T-cell (primary cell): ENCODE data around the gene UHRF1. TPM values are rescaled to one million over a fixed set of nuclear protein-coding genes. Genes with fewer than 3 reads are reported as not detected.
"Not testable (repeated sequence)": the region's sequence is repeated elsewhere in the genome, so short reads cannot be mapped to it uniquely, and the experiment has no call there.

Source experiments
- ATAC-seq, 4 experiments: fragments of 200-7000 bp in 3 of 4; fragments of 150-1000 bp in 1 of 4; cut with Tn5 transposase; replicated peaks in 1 of 4; 1 replicate in 3 of 4; 2 replicates in 1 of 4; pipeline ENCODE4 v1.10.0; 2021; ENCODE audit warnings: moderate library complexity in 3 of 4, mild to moderate bottlenecking in 2 of 4, moderate number of reproducible peaks in 1 of 4
- CTCF ChIA-PET, 2 donors: fragments of 300-600 bp; sonication (Branson Sonifier 250); formaldehyde crosslinking; loops; one replicate each; lab custom pipeline; 2022; ENCODE audit warnings: antibody characterized with exemption in 2 of 2; lab: Charles Lee
- POLR2A ChIA-PET, 2 donors: fragments of 300-600 bp; sonication (Branson Sonifier 250); formaldehyde crosslinking; loops; one replicate each; lab custom pipeline; 2022; ENCODE audit warnings: antibody characterized with exemption in 2 of 2; lab: Charles Lee
- DNase-seq, 35 experiments: peaks; one replicate each; pipeline versions ENCODE4 v3.0.0 to v3.0.0-alpha.2; 2013 to 2023
- H3K27ac ChIP-seq: one replicate; pipeline ENCODE4 v1.5.1; 2013; ENCODE audit warnings: low read length
- H3K27me3 ChIP-seq, 2 experiments: replicated peaks in 1 of 2; 1 replicate in 1 of 2; 2 replicates in 1 of 2; pipeline versions ENCODE4 v1.6.1 to v1.7.0; 2013; ENCODE audit warnings: low read length in 1 of 2, mixed read lengths in 1 of 2; ENCODE audit not compliant: control insufficient read depth in 2 of 2, insufficient read depth in 2 of 2; ENCODE audit errors: extremely low read depth in 1 of 2
- H3K36me3 ChIP-seq, 2 donors: 1 replicate in 1 of 2; 2 replicates in 1 of 2; pipeline versions ENCODE4 v1.6.1 to v1.7.0; 2013; ENCODE audit warnings: low read length in 1 of 2; ENCODE audit not compliant: control insufficient read depth in 2 of 2, insufficient read depth in 1 of 2; ENCODE audit errors: extremely low read depth in 1 of 2
- H3K4me1 ChIP-seq, 2 experiments: 1 replicate in 1 of 2; 2 replicates in 1 of 2; pipeline versions ENCODE4 v1.6.1 to v1.7.0; 2013; ENCODE audit warnings: low read length in 2 of 2, mixed read lengths in 1 of 2; ENCODE audit not compliant: insufficient read depth in 2 of 2, control insufficient read depth in 1 of 2; ENCODE audit errors: extremely low read depth in 1 of 2
- H3K4me3 ChIP-seq, 2 donors: 1 replicate in 1 of 2; 2 replicates in 1 of 2; pipeline versions ENCODE4 v1.5.1 to v1.7.0; 2013; ENCODE audit warnings: mild to moderate bottlenecking in 2 of 2, low read length in 1 of 2, moderate library complexity in 1 of 2; ENCODE audit not compliant: control insufficient read depth in 1 of 2; ENCODE audit errors: extremely low read depth in 1 of 2
- H3K9me3 ChIP-seq: 2 replicates; pipeline ENCODE4 v1.7.0; 2013
- H3K27ac Mint-ChIP-seq, 2 donors: one replicate each; pipeline ENCODE4 v1.8.0; 2020 to 2021; ENCODE audit warnings: mild to moderate bottlenecking in 2 of 2, mixed read lengths in 2 of 2
- H3K27me3 Mint-ChIP-seq, 2 donors: one replicate each; pipeline ENCODE4 v1.8.0; 2021 to 2022; ENCODE audit warnings: mixed read lengths in 2 of 2
- H3K36me3 Mint-ChIP-seq: one replicate; pipeline ENCODE4 v1.8.0; 2021; ENCODE audit warnings: mixed read lengths
- H3K4me1 Mint-ChIP-seq, 3 donors: one replicate each; pipeline ENCODE4 v1.8.0; 2020 to 2022; ENCODE audit warnings: mixed read lengths in 3 of 3, mild to moderate bottlenecking in 1 of 3
- H3K4me3 Mint-ChIP-seq, 3 donors: one replicate each; pipeline ENCODE4 v1.8.0; 2020 to 2022; ENCODE audit warnings: mild to moderate bottlenecking in 3 of 3, mixed read lengths in 3 of 3, moderate library complexity in 3 of 3
- H3K9me3 Mint-ChIP-seq, 3 donors: one replicate each; pipeline ENCODE4 v1.8.0; 2020 to 2022; ENCODE audit warnings: mixed read lengths in 3 of 3
- WGBS: methylation state at CpG from one replicate; pipeline ENCODE4 v1.1.5; 2013; ENCODE audit warnings: missing lambda C conversion rate; ENCODE audit not compliant: insufficient coverage; 5-methylcytosine and 5-hydroxymethylcytosine counted together
- total RNA-seq, 35 experiments: library from RNA in 6 of 35; stranded (reverse) in 6 of 35; fragments of 120-200 nt in 1 of 35; gene quantifications; one replicate each; pipeline versions ENCODE4 v1.2.1 to v1.2.4 and lab custom pipeline; 2013 to 2026

Gene UHRF1
- total RNA-seq, 5 donors from 2014 or later (not counting 1 experiment from before 2014, with no cell fraction given), result 0.89 to 3.1 (median 2.0) TPM

GRCh38 chr19:4935444-4935843 is 26.1 kb downstream of the UHRF1 start:
- DNase-seq (no peak), ATAC-seq (no peak)
- Mint-ChIP-seq H3K4me1 (no peaks in the 10 kb centered on the region), H3K4me3 (no peak overlapping the region), H3K36me3 (no peaks in the 10 kb centered on the region), H3K27me3 (no peaks in the 10 kb centered on the region), H3K9me3 (no peaks in the 10 kb centered on the region), H3K27ac (no peak overlapping the region)
- H3K27me3 ChIP-seq, result no peaks in the 10 kb centered on the region
- no peaks in the 10 kb centered on the region for H3K36me3 ChIP-seq
- H3K4me3 ChIP-seq, result no peak overlapping the region
- H3K4me1 ChIP-seq, result no peaks in the 10 kb centered on the region
- ChIA-PET CTCF (interaction anchor here in 1 of 2 donors (0.6 kb wide), 1 partner anchor 130 kb away, joined by 4 read pairs; no protein-coding TSS in a partner anchor), POLR2A (no interaction called here)
- H3K9me3 ChIP-seq, result no peaks in the 10 kb centered on the region
- no peak overlapping the region for H3K27ac ChIP-seq
- 69% methylated on average over 7 of the region's 8 CpGs for WGBS

GRCh38 chr19:4937060-4937459 is 27.8 kb downstream of the UHRF1 start:
- ChIA-PET POLR2A (no interaction called here), CTCF (interaction anchor here in 1 of 2 donors (0.6 kb wide), 1 partner anchor 20 kb away, joined by 3 read pairs; no protein-coding TSS in a partner anchor)
- no peaks in the 10 kb centered on the region for H3K4me1 ChIP-seq
- no peaks in the 10 kb centered on the region for H3K27me3 Mint-ChIP-seq
- no peak overlapping the region for H3K4me3 ChIP-seq
- H3K27ac ChIP-seq, result no peak overlapping the region
- no peaks in the 10 kb centered on the region for H3K9me3 Mint-ChIP-seq
- 100% methylated on average over 1 of the region's 7 CpGs for WGBS
- no peaks in the 10 kb centered on the region for H3K36me3 Mint-ChIP-seq
- H3K27ac Mint-ChIP-seq, result no peak overlapping the region
- DNase-seq, result no peak
- no peaks in the 10 kb centered on the region for H3K4me1 Mint-ChIP-seq
- H3K9me3 ChIP-seq, result no peaks in the 10 kb centered on the region
- H3K27me3 ChIP-seq, result no peaks in the 10 kb centered on the region
- H3K36me3 ChIP-seq, result no peaks in the 10 kb centered on the region
- H3K4me3 Mint-ChIP-seq, result no peak overlapping the region
- no peak for ATAC-seq

GRCh38 chr19:4938461-4938860 is 29.2 kb downstream of the UHRF1 start:
- 100% methylated on average over 1 of the region's 4 CpGs for WGBS
- H3K36me3 ChIP-seq, H3K27me3 Mint-ChIP-seq, H3K4me3 ChIP-seq, H3K4me3 Mint-ChIP-seq, H3K4me1 Mint-ChIP-seq, H3K27ac Mint-ChIP-seq, H3K9me3 ChIP-seq, DNase-seq, H3K27me3 ChIP-seq, H3K27ac ChIP-seq, H3K36me3 Mint-ChIP-seq, POLR2A ChIA-PET, ATAC-seq, H3K4me1 ChIP-seq, H3K9me3 Mint-ChIP-seq: not testable (repeated sequence)
- CTCF ChIA-PET, result interaction anchor here in 1 of 2 donors (0.6 to 0.7 kb wide), 2 partner anchors 22 to 1470 kb away, joined by 3 to 7 read pairs; no protein-coding TSS in a partner anchor

GRCh38 chr19:4939466-4939865 is 30.2 kb downstream of the UHRF1 start:
- POLR2A ChIA-PET, result interaction anchor here in 1 of 2 donors (0.6 kb wide), 1 partner anchor 25 kb away, joined by 6 read pairs; no protein-coding TSS in a partner anchor
- H3K4me1 Mint-ChIP-seq, result no peaks in the 10 kb centered on the region
- DNase-seq, result no peak
- H3K27ac Mint-ChIP-seq, result no peak overlapping the region
- H3K36me3 ChIP-seq, result no peaks in the 10 kb centered on the region
- ATAC-seq, result no peak
- H3K4me3 Mint-ChIP-seq, result no peak overlapping the region
- H3K9me3 ChIP-seq, result no peaks in the 10 kb centered on the region
- H3K4me1 ChIP-seq, result no peaks in the 10 kb centered on the region
- H3K4me3 ChIP-seq, result no peak overlapping the region
- no peaks in the 10 kb centered on the region for H3K27me3 ChIP-seq
- no peaks in the 10 kb centered on the region for H3K36me3 Mint-ChIP-seq
- WGBS, result 100% methylated on average over 1 of the region's 7 CpGs
- H3K27ac ChIP-seq, result no peak overlapping the region
- no peaks in the 10 kb centered on the region for H3K9me3 Mint-ChIP-seq
- no peaks in the 10 kb centered on the region for H3K27me3 Mint-ChIP-seq
- CTCF ChIA-PET, result interaction anchor here in 1 of 2 donors (0.6 kb wide), 1 partner anchor 95 kb away, joined by 3 read pairs; no protein-coding TSS in a partner anchor

- H3K27ac ChIP-seq, H3K27me3 ChIP-seq, H3K4me1 ChIP-seq, H3K9me3 Mint-ChIP-seq, H3K4me3 Mint-ChIP-seq, ATAC-seq, H3K36me3 Mint-ChIP-seq, H3K27me3 Mint-ChIP-seq, H3K27ac Mint-ChIP-seq, H3K9me3 ChIP-seq, H3K36me3 ChIP-seq, DNase-seq, H3K4me1 Mint-ChIP-seq, CTCF ChIA-PET, H3K4me3 ChIP-seq: not testable (repeated sequence)
- 97% methylated on average over 22 of the region's 35 CpGs for WGBS
- POLR2A ChIA-PET, result interaction anchor here in 1 of 2 donors (0.6 kb wide), 1 partner anchor 190 kb away, joined by 3 read pairs; no protein-coding TSS in a partner anchor
Observed at GRCh38 chr19:4941638-4942169, 32.4 kb downstream of the UHRF1 start.

GRCh38 chr19:4950650-4951049 is 41.3 kb downstream of the UHRF1 start:
- H3K36me3 Mint-ChIP-seq, H3K4me3 Mint-ChIP-seq, H3K27me3 Mint-ChIP-seq, ATAC-seq, DNase-seq, POLR2A ChIA-PET, H3K9me3 Mint-ChIP-seq, H3K27ac Mint-ChIP-seq, H3K4me1 ChIP-seq, H3K27ac ChIP-seq, H3K9me3 ChIP-seq, H3K27me3 ChIP-seq, H3K36me3 ChIP-seq, H3K4me1 Mint-ChIP-seq, H3K4me3 ChIP-seq: not testable (repeated sequence)
- CTCF ChIA-PET, result interaction anchor here in 1 of 2 donors (0.6 to 0.7 kb wide), 2 partner anchors 315 to 1139 kb away, joined by 3 to 4 read pairs; no protein-coding TSS in a partner anchor
- WGBS, result 100% methylated on average over 10 of the region's 23 CpGs
